Measurements from ENCODE around the gene NIN.
A peak's percentile ranks its signal among the peaks of the same experiment; 100 is the strongest.

- TF ChIP-seq POLR2A (IDR thresholded peaks at IDR 0.05; ENCODE audit: low read depth, low read length) (no peak), POLR2AphosphoS5 (IDR thresholded peaks at IDR 0.05; ENCODE audit: low read depth, low read length) (peak; percentile 2; the same call in 1 of the 2 replicates)
Measured at GRCh38 chr14:50792634-50793068, 38.3 kb downstream of the NIN start.
